K562 (cell line): Measurements from ENCODE around the gene ADNP2. TPM values are rescaled to one million over a fixed set of nuclear protein-coding genes. Genes with fewer than 3 reads are reported as not detected.

Experiments
- ATAC-seq: fragments of 200-7000 bp; cut with Tn5 transposase; 3 replicates; pipeline ENCODE4 v1.9.1; 2020; ENCODE audit warnings: moderate library complexity
- BruUV-seq: library from RNA; stranded (reverse); fragments of 400-500 nt; replicated peaks from 2 replicates; lab custom pipeline; 2021; lab: Mats Ljungman, UMichigan
- CTCF ChIA-PET: fragments of 300-600 bp; formaldehyde crosslinking; extraction: SDS; loops from one replicate; lab custom pipeline; 2021; ENCODE audit warnings: low intra/inter-chr PET ratio; lab: Yijun Ruan, JAX
- POLR2A ChIA-PET: fragments of 300-600, 350-650 bp; sonication (Branson Sonifier 250); formaldehyde crosslinking; extraction: SDS; loops from one replicate; lab custom pipeline; 2021; ENCODE audit warnings: antibody characterized with exemption, inconsistent platforms; lab: Yijun Ruan, JAX
- DNase-seq, 4 experiments: peaks; one replicate each; pipeline versions ENCODE4 v3.0.0 to v3.0.0-alpha.2; 2011 to 2018; ENCODE audit warnings: low spot score in 3 of 4, mixed read lengths in 3 of 4; ENCODE audit errors: extremely low read depth in 1 of 4
- FAIRE-seq: peaks from 2 replicates; lab custom pipeline; 2011; peaks lifted over from hg19 to GRCh38; lab: Jason Lieb, UNC
- H2AFZ ChIP-seq: 2 replicates; pipeline ENCODE4 v1.6.0; 2011; ENCODE audit warnings: low read depth, low read length, control low read depth, inconsistent platforms
- H3K27ac ChIP-seq: fragments of 200-600 bp; 3 replicates; pipeline ENCODE4 v1.8.0; 2011; ENCODE audit warnings: low read depth, mild to moderate bottlenecking, control low read depth, inconsistent platforms, low read length, moderate library complexity, mixed read lengths; ENCODE audit errors: extremely low read depth
- H3K27me3 ChIP-seq, 2 experiments: fragments of 300-600 bp in 1 of 2; 2 replicates in 1 of 2; 3 replicates in 1 of 2; pipeline versions ENCODE4 v1.6.0 to v1.8.0; 2011; ENCODE audit warnings: inconsistent platforms in 2 of 2, low read length in 2 of 2, mild to moderate bottlenecking in 1 of 2, mixed read lengths in 1 of 2, moderate library complexity in 1 of 2; ENCODE audit not compliant: control insufficient read depth in 2 of 2, insufficient read depth in 2 of 2
- H3K36me3 ChIP-seq: fragments of 300-600 bp; 3 replicates; pipeline ENCODE4 v1.8.0; 2011; ENCODE audit warnings: mild to moderate bottlenecking, low read length, inconsistent platforms; ENCODE audit not compliant: control insufficient read depth, insufficient read depth
- H3K4me1 ChIP-seq, 2 experiments: fragments of 200-600 bp in 1 of 2; replicated peaks in 1 of 2; 2 replicates in 1 of 2; 3 replicates in 1 of 2; pipeline versions ENCODE4 v1.5.1 to v1.8.0; 2011; ENCODE audit warnings: inconsistent platforms in 2 of 2, low read length in 2 of 2, mild to moderate bottlenecking in 1 of 2, mixed read lengths in 1 of 2, moderate library complexity in 1 of 2; ENCODE audit not compliant: control insufficient read depth in 2 of 2, insufficient read depth in 2 of 2
- H3K4me2 ChIP-seq: 2 replicates; pipeline ENCODE4 v1.6.1; 2011; ENCODE audit warnings: low read length, control low read depth, inconsistent platforms, mixed read lengths; ENCODE audit not compliant: insufficient read depth
- H3K4me3 ChIP-seq: fragments of 200-600 bp; sonication (generic), shearing (Covaris generic); 2 replicates; pipeline ENCODE4 v1.5.1; 2016; ENCODE audit warnings: control low read depth, inconsistent platforms
- H3K79me2 ChIP-seq: fragments of 200-600 bp; 3 replicates; pipeline ENCODE4 v1.8.0; 2011; ENCODE audit warnings: low read length, inconsistent platforms; ENCODE audit not compliant: control insufficient read depth, insufficient read depth
- H3K9ac ChIP-seq, 2 experiments: 2 replicates each; pipeline versions ENCODE4 v1.6.0 to v1.6.1; 2011; ENCODE audit warnings: low read depth in 2 of 2, low read length in 2 of 2, control low read depth in 1 of 2, inconsistent platforms in 1 of 2, mild to moderate bottlenecking in 1 of 2, mixed read lengths in 1 of 2; ENCODE audit not compliant: insufficient read depth in 1 of 2
- H3K9me1 ChIP-seq: one replicate; pipeline ENCODE4 v1.6.0; 2011; ENCODE audit warnings: inconsistent platforms, mild to moderate bottlenecking, low read length, moderate library complexity; ENCODE audit not compliant: control insufficient read depth, insufficient read depth
- H3K9me3 ChIP-seq: replicated peaks from 2 replicates; pipeline ENCODE4 v1.5.1; 2011; ENCODE audit warnings: low read depth, low read length, inconsistent platforms; ENCODE audit not compliant: control insufficient read depth, insufficient read depth
- H4K20me1 ChIP-seq: replicated peaks from 2 replicates; pipeline ENCODE4 v1.6.1; 2011; ENCODE audit warnings: low read length, inconsistent platforms, mixed read lengths; ENCODE audit not compliant: control insufficient read depth, insufficient read depth
- HMBOX1 ChIP-seq: sonication (generic); IDR thresholded peaks from 2 replicates; pipeline ENCODE4 v1.6.1; 2016
- PPARD ChIP-seq: fragments of 250-450 bp; sonication (Bioruptor Pico); IDR thresholded peaks from 2 replicates; pipeline ENCODE4 v1.8.0; 2022; ENCODE audit warnings: inconsistent platforms, mild to moderate bottlenecking, moderate library complexity
- SMARCB1 ChIP-seq: IDR thresholded peaks from 2 replicates; pipeline ENCODE4 v1.6.1; 2011; ENCODE audit warnings: improper control_type of control experiment, low read depth; ENCODE audit not compliant: insufficient read length
- TAF7 ChIP-seq: fragments of 450-650 bp; IDR thresholded peaks from 2 replicates; pipeline ENCODE4 v1.6.1; 2016; ENCODE audit warnings: missing genetic modification characterization, missing compliant biosample characterization
- TCF7 ChIP-seq: sonication (generic); IDR thresholded peaks from 2 replicates; pipeline ENCODE4 v1.6.1; 2016; ENCODE audit warnings: antibody characterized with exemption, borderline replicate concordance
- ZNF121 ChIP-seq: sonication (generic); formaldehyde crosslinking; conservative IDR thresholded peaks from 2 replicates; pipeline ENCODE4 v1.8.0; 2022; ENCODE audit warnings: missing genetic modification reagents
- ZZZ3 ChIP-seq: fragments of 450-650 bp; IDR thresholded peaks from 2 replicates; pipeline ENCODE4 v1.6.1; 2016; ENCODE audit warnings: antibody characterized with exemption, mild to moderate bottlenecking, moderate library complexity
- WGBS: fragments of 100-300 bp; shearing (Covaris generic); methylation state at CpG from one replicate; pipeline ENCODE4 v1.1.6; 2016; ENCODE audit warnings: low coverage, mixed read lengths; ENCODE audit not compliant: insufficient coverage; ENCODE audit errors: missing lambda C conversion rate; 5-methylcytosine and 5-hydroxymethylcytosine counted together
- in situ Hi-C: fragments of 300-500 bp; cut with MboI; formaldehyde crosslinking; loops from 4 replicates; pipeline ENCODE4 v1.15.0; 2018; ENCODE audit warnings: inconsistent platforms, mixed read lengths
- intact Hi-C: fragments of 100-400 bp; cut with micrococcal nuclease; formaldehyde crosslinking; loops from 2 replicates; pipeline ENCODE4 v1.14.2; 2022
- polyA plus RNA-seq, 8 experiments: library from polyadenylated mRNA; depleted of rRNA in 4 of 8; stranded (reverse) in 5 of 8; unstranded in 3 of 8; fragments of >200 nt; fragmentation: Nextera tagmentation in 2 of 8; fragmentation: Illumina TruSeq in 1 of 8; extraction: Ambion mirVana in 2 of 8; extraction: Trizol in 1 of 8; gene quantifications; 2 replicates each; pipeline versions ENCODE4 v1.2.1 to v1.2.3, GENCODE V29; 2011 to 2014; ENCODE audit warnings: inconsistent platforms in 1 of 8, missing spikeins in 1 of 8
- total RNA-seq, 7 experiments: library from RNA; depleted of rRNA in 6 of 7; stranded (reverse); fragments of >200 nt in 6 of 7; fragmentation: Illumina TruSeq in 2 of 7; extraction: Trizol in 2 of 7; gene quantifications; 2 replicates each; pipeline versions ENCODE4 v1.2.1 to v1.2.3, GENCODE V29; 2011 to 2021; ENCODE audit warnings: low replicate concordance in 1 of 7

ADNP2 gene
- total and polyA plus RNA-seq, 9 of the 15 experiments (the other 6 are each of a cell fraction or from before 2014, with no cell fraction given), result 5.8 to 24.3 (median 16.0) TPM

- Histone ChIP-seq H3K36me3 (no peaks in the 10 kb centered on the region), H3K4me2 (no peak overlapping the region), H3K9me1 (no peaks in the 10 kb centered on the region), H3K4me1 (no peaks in the 10 kb centered on the region; a peak in 2 of 5 replicates), H4K20me1 (no peaks in the 10 kb centered on the region), H3K27ac (no peak overlapping the region), H3K9ac (no peak overlapping the region), H3K27me3 (no peaks in the 10 kb centered on the region), H3K79me2 (no peaks in the 10 kb centered on the region), H3K4me3 (no peak overlapping the region), H2AFZ (no peak overlapping the region), H3K9me3 (no peaks in the 10 kb centered on the region)
- WGBS, result 90% methylated on average over 2 of the region's 4 CpGs
- FAIRE-seq (no peak), DNase-seq (no peak), ATAC-seq (no peak)
- BruUV-seq, result no TSS peak
- POLR2A ChIA-PET, result no interaction called here
- CTCF ChIA-PET, result no interaction called here
- intact Hi-C loops, result no loop called here
- in situ Hi-C loops, result no loop called here
- TF ChIP-seq TCF7 (no peak), HMBOX1 (no peak), SMARCB1 (no peak), PPARD (CRISPR knock-in tag) (no peak)
Observed at GRCh38 chr18:80070825-80071224, 38.2 kb upstream of the ADNP2 start.

- no peak overlapping the region for H3K27ac ChIP-seq
- no peak overlapping the region for H2AFZ ChIP-seq
- no peaks in the 10 kb centered on the region for H3K79me2 ChIP-seq
- TF ChIP-seq TAF7 (tag) (no peak), ZNF121 (peak; percentile 56), ZZZ3 (no peak)
- intact Hi-C loops, result no loop called here
- H3K9me1 ChIP-seq, result no peaks in the 10 kb centered on the region
- BruUV-seq, result no TSS peak
- H3K4me2 ChIP-seq, result no peak overlapping the region
- no peak overlapping the region for H3K9ac ChIP-seq
- no peaks in the 10 kb centered on the region for H4K20me1 ChIP-seq
- no peak overlapping the region for H3K4me3 ChIP-seq
- ChIA-PET POLR2A (no interaction called here), CTCF (no interaction called here)
- in situ Hi-C loops, result no loop called here
- H3K4me1 ChIP-seq, result no peaks in the 10 kb centered on the region; a peak in 1 of 5 replicates
- FAIRE-seq (no peak), ATAC-seq (no peak), DNase-seq (no peak)
- 0% methylated on average over 4 of the region's 5 CpGs for WGBS
- peaks cover 0 to 11% of the 10 kb centered on the region in 2 experiments; a peak in 1 of 5 replicates for H3K27me3 ChIP-seq
- H3K36me3 ChIP-seq, result no peaks in the 10 kb centered on the region
- H3K9me3 ChIP-seq, result no peaks in the 10 kb centered on the region
Observed at GRCh38 chr18:80074183-80074582, 34.9 kb upstream of the ADNP2 start.
